Vagina (tissue), 2 donors: ENCODE measurements around the gene TCF4. TPM values are rescaled to one million over a fixed set of nuclear protein-coding genes. Genes with fewer than 3 reads are reported as not detected.

Experiments
- DNase-seq, 2 donors: peaks; one replicate each; pipeline ENCODE4 v3.0.0-alpha.2; 2017; ENCODE audit errors: extremely low spot score in 2 of 2
- H3K27ac ChIP-seq: fragments of 200-600 bp; sonication (generic); one replicate; pipeline ENCODE4 v1.5.1; 2019
- H3K27me3 ChIP-seq: fragments of 200-600 bp; sonication (generic); one replicate; pipeline ENCODE4 v1.5.1; 2019
- H3K36me3 ChIP-seq, 2 donors: fragments of 200-600 bp; sonication (generic); one replicate each; pipeline ENCODE4 v1.5.1; 2017 to 2019
- H3K4me1 ChIP-seq: fragments of 200-600 bp; sonication (generic); one replicate; pipeline ENCODE4 v1.5.1; 2019
- H3K4me3 ChIP-seq, 2 donors: fragments of 200-600 bp; sonication (generic); 1 replicate in 1 of 2; 2 replicates in 1 of 2; pipeline ENCODE4 v1.5.1; 2016 to 2019
- H3K9me3 ChIP-seq: fragments of 200-600 bp; sonication (generic); one replicate; pipeline ENCODE4 v1.5.1; 2019
- POLR2A ChIP-seq, 2 donors: fragments of 450-650 bp; IDR thresholded peaks; one replicate each; pipeline ENCODE4 v1.6.1; 2017; ENCODE audit warnings: antibody characterized with exemption in 2 of 2, mild to moderate bottlenecking in 2 of 2, moderate library complexity in 2 of 2
- POLR2AphosphoS5 ChIP-seq, 2 donors: sonication (generic); formaldehyde crosslinking; IDR thresholded peaks; one replicate each; pipeline ENCODE4 v1.9.0; 2017; ENCODE audit warnings: antibody characterized with exemption in 2 of 2, mild to moderate bottlenecking in 2 of 2, low read depth in 1 of 2; ENCODE audit not compliant: insufficient read depth in 1 of 2
- intact Hi-C: fragments of 100-400 bp; cut with DNase I; formaldehyde crosslinking; loops from one replicate; pipeline ENCODE4 v1.15.1; 2023
- total RNA-seq: library from RNA; depleted of rRNA; stranded (reverse); fragments of >200 nt; gene quantifications from one replicate; pipeline ENCODE4 v1.2.3, GENCODE V29; 2016
- TF ChIP-seq, protein P1 (sequence below), 3 experiments: fragments of 450-650 bp in 2 of 3; fragments of 200-600 bp in 1 of 3; sonication (generic) in 1 of 3; IDR thresholded peaks; one replicate each; pipeline ENCODE4 v1.5.1; 2017 to 2019; ENCODE audit warnings: antibody characterized with exemption in 3 of 3, mild to moderate bottlenecking in 2 of 3, moderate library complexity in 2 of 3

The TCF4 gene
- total RNA-seq, 1 donor from 2014 or later = 105 TPM

DNA sequence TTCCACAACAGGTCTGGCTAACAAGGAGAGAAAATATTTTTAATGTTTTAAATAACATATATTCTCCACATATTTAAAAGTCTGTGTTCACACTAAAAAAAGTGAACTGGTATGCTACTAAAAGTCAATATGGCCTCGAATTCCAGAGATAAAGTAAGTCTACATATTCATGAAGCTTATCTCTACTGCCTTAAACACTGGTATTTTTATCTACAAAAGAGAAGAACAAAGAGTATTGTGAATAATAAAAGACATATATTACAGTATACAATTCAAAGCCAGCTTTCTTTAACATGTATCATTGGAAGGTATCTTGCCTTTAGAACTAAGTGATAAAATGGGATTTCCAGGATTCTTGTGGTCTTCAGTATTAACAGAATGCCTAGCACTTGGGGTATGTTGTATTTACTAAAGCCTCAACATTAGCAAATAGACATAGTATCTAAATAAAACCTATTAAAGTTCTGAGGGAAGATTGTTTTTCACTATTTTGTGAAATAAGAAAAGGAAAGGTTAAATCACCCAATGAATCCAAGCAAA lies 325.9 kb downstream of the TCF4 start:
- DNase-seq = no peak
- H3K27ac ChIP-seq = no peak overlapping the region
- H3K4me1 ChIP-seq = peaks cover 27% of the 10 kb centered on the region
- H3K9me3 ChIP-seq = no peaks in the 10 kb centered on the region
- TF ChIP-seq POLR2AphosphoS5 (IDR thresholded peaks at IDR 0.05; ENCODE audit: insufficient read depth in 1 of 2, low read depth in 1 of 2) (no peak), POLR2A (IDR thresholded peaks at IDR 0.05) (no peak)
- TF ChIP-seq, protein P1, sequence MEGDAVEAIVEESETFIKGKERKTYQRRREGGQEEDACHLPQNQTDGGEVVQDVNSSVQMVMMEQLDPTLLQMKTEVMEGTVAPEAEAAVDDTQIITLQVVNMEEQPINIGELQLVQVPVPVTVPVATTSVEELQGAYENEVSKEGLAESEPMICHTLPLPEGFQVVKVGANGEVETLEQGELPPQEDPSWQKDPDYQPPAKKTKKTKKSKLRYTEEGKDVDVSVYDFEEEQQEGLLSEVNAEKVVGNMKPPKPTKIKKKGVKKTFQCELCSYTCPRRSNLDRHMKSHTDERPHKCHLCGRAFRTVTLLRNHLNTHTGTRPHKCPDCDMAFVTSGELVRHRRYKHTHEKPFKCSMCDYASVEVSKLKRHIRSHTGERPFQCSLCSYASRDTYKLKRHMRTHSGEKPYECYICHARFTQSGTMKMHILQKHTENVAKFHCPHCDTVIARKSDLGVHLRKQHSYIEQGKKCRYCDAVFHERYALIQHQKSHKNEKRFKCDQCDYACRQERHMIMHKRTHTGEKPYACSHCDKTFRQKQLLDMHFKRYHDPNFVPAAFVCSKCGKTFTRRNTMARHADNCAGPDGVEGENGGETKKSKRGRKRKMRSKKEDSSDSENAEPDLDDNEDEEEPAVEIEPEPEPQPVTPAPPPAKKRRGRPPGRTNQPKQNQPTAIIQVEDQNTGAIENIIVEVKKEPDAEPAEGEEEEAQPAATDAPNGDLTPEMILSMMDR (IDR thresholded peaks at IDR 0.05) = no peak
- no peaks in the 10 kb centered on the region for H3K27me3 ChIP-seq
- peaks cover 0 to 37% of the 10 kb centered on the region in 2 donors for H3K36me3 ChIP-seq
- no peak overlapping the region for H3K4me3 ChIP-seq
- intact Hi-C loops = no loop called here

DNA sequence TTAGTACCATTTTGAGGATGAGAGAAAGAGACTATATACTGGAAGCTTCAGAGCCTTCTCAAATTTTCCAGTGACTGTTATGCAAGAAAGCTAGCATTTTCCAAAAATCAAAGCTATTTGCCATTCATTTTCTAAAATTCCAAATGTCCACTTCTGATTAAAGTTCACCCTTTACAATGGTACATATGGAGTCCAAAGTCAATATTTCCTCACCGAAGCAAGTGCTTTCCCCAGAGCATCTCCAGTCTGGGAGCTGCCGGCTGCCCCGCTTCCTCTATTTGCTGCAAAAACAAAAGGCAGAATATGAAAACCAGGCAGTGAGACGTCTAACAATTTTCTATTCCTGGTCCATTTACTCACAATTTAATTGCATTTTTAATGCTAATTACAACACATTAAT lies 326.7 kb downstream of the TCF4 start:
- no peak overlapping the region for H3K27ac ChIP-seq
- peaks cover 25% of the 10 kb centered on the region for H3K4me1 ChIP-seq
- intact Hi-C loops = no loop called here
- TF ChIP-seq, protein P1 (IDR thresholded peaks at IDR 0.05) = no peak
- no peak for TF ChIP-seq POLR2A (IDR thresholded peaks at IDR 0.05)
- no peak for TF ChIP-seq POLR2AphosphoS5 (IDR thresholded peaks at IDR 0.05; ENCODE audit: insufficient read depth in 1 of 2, low read depth in 1 of 2)
- H3K36me3 ChIP-seq = peaks cover 0 to 39% of the 10 kb centered on the region in 2 donors
- no peak for DNase-seq
- H3K9me3 ChIP-seq = no peaks in the 10 kb centered on the region
- H3K27me3 ChIP-seq = no peaks in the 10 kb centered on the region
- H3K4me3 ChIP-seq = no peak overlapping the region

DNA sequence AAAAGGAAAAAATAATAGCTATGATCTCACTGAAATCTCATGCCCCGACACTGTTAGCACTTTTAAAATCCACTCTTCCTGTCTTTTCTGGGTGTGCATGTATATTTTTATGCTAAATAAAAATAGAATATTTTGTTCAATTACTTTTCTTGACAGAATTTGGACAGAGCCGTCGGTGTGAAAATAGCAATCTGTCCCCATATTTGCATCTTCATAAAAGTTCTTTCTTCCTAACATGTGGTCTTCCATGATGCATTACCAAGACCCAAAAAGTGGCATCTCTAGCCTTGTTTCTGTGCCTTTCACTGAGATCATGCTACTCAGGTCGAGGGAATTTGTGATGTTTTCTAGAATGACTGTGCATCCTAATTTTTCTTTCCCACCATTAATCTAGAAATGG lies 329.9 kb downstream of the TCF4 start:
- intact Hi-C loops = loop anchor here (5.0 kb wide), 1 partner anchor 64 kb away; no protein-coding TSS in a partner anchor
- no peak overlapping the region for H3K27ac ChIP-seq
- TF ChIP-seq POLR2AphosphoS5 (IDR thresholded peaks at IDR 0.05; ENCODE audit: insufficient read depth in 1 of 2, low read depth in 1 of 2) (no peak), POLR2A (IDR thresholded peaks at IDR 0.05) (no peak)
- TF ChIP-seq, protein P1 (IDR thresholded peaks at IDR 0.05) = no peak
- H3K9me3 ChIP-seq = no peaks in the 10 kb centered on the region
- DNase-seq = no peak
- H3K27me3 ChIP-seq = no peaks in the 10 kb centered on the region
- H3K4me3 ChIP-seq = no peak overlapping the region
- peaks cover 0 to 56% of the 10 kb centered on the region in 2 donors for H3K36me3 ChIP-seq
- H3K4me1 ChIP-seq = peaks cover 2% of the 10 kb centered on the region

DNA sequence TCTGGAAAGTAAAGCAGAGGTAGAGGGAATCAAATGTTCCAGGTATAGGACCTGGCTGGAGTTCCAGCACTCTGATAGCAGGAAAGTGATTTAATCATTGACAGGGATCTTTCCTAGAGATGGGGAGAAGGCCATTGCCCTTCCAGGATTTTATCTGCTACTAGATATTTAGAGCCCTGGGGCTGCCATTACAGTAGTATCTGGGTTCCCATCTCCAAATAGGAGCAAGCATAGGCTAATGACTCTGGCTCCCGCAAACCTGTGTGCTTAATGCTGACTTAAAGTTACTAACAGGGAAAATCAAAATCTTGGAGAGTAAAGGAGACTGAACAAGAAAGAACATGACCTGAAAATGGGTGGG lies 331.1 kb downstream of the TCF4 start:
- Histone ChIP-seq H3K9me3 (no peaks in the 10 kb centered on the region), H3K4me1 (peaks cover 13% of the 10 kb centered on the region), H3K36me3 (peaks cover 0 to 56% of the 10 kb centered on the region in 2 donors), H3K27ac (no peak overlapping the region), H3K4me3 (no peak overlapping the region), H3K27me3 (no peaks in the 10 kb centered on the region)
- intact Hi-C loops = loop anchor here (5.0 kb wide), 1 partner anchor 65 kb away; no protein-coding TSS in a partner anchor
- no peak for TF ChIP-seq POLR2AphosphoS5 (IDR thresholded peaks at IDR 0.05; ENCODE audit: insufficient read depth in 1 of 2, low read depth in 1 of 2)
- no peak for TF ChIP-seq POLR2A (IDR thresholded peaks at IDR 0.05)
- TF ChIP-seq, protein P1 (IDR thresholded peaks at IDR 0.05) = no peak
- no peak for DNase-seq

DNA sequence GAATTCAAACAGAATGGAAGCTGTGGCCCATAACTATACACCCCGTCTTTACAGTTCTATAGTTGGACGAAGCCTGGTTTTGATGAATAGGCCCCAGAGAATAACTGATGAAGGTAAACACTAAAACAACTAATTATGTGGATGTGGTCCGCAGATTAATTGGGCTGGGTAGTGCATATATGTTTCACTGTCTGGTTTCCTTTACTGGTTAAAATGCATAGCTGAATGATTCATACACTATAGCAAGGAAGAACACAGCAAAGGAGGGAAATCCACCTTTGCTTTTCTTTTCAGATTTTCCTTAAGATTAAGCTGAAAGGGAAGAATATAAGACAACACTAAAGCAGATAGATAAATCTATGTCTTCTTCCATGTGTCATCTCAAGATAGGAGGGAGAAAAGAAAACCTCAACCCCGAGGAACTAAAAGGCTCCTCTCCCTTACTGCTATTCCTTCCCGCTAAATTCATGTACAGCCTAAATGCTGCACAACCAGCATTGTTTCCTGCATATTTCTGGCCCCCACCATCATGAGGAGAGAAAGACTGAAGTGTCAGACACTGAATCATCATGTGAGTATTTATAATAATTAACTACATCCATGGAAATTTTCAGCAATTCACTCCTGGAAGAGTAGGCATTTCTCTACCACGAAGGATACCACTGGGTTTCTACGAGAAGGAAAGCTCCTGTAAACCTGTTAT lies 331.6 kb downstream of the TCF4 start:
- Histone ChIP-seq H3K27me3 (no peaks in the 10 kb centered on the region), H3K4me1 (peaks cover 16% of the 10 kb centered on the region), H3K36me3 (peaks cover 0 to 54% of the 10 kb centered on the region in 2 donors), H3K27ac (no peak overlapping the region), H3K9me3 (no peaks in the 10 kb centered on the region), H3K4me3 (no peak overlapping the region)
- no peak for DNase-seq
- TF ChIP-seq POLR2A (IDR thresholded peaks at IDR 0.05) (no peak), POLR2AphosphoS5 (IDR thresholded peaks at IDR 0.05; ENCODE audit: insufficient read depth in 1 of 2, low read depth in 1 of 2) (no peak)
- TF ChIP-seq, protein P1 (IDR thresholded peaks at IDR 0.05) = no peak
- intact Hi-C loops = loop anchor here (5.0 kb wide), 1 partner anchor 66 kb away; no protein-coding TSS in a partner anchor
